WTC11 (cell line): ENCODE measurements around the gene LRRC28. TPM values are rescaled to one million over a fixed set of nuclear protein-coding genes. Genes with fewer than 3 reads are reported as not detected.

Experiments
- ATAC-seq: fragments of 200-7000 bp; cut with Tn5 transposase; 2 replicates; pipeline ENCODE4 v1.10.0; 2021; ENCODE audit warnings: mild to moderate bottlenecking, moderate library complexity
- CTCF ChIA-PET: fragments of 300-600 bp; sonication (Branson Sonifier 250); formaldehyde crosslinking; loops from one replicate; lab custom pipeline; 2021; ENCODE audit warnings: antibody characterized with exemption; lab: Charles Lee
- POLR2A ChIA-PET: fragments of 350-600 bp; sonication (Branson Sonifier 250); formaldehyde crosslinking; loops from one replicate; lab custom pipeline; 2021; ENCODE audit warnings: antibody characterized with exemption; lab: Charles Lee
- DNase-seq: peaks from one replicate; pipeline ENCODE4 v3.0.0; 2021; ENCODE audit warnings: low spot score
- H3K27ac Mint-ChIP-seq: 2 replicates; pipeline ENCODE4 v1.8.0; 2021; ENCODE audit warnings: mixed read lengths
- H3K27me3 Mint-ChIP-seq: 2 replicates; pipeline ENCODE4 v1.8.0; 2021; ENCODE audit warnings: low read depth, mild to moderate bottlenecking, moderate library complexity, mixed read lengths
- H3K36me3 Mint-ChIP-seq: 2 replicates; pipeline ENCODE4 v1.8.0; 2021; ENCODE audit warnings: mixed read lengths
- H3K4me1 Mint-ChIP-seq: 2 replicates; pipeline ENCODE4 v1.8.0; 2022; ENCODE audit warnings: mixed read lengths
- H3K4me3 Mint-ChIP-seq: 2 replicates; pipeline ENCODE4 v1.8.0; 2021; ENCODE audit warnings: mild to moderate bottlenecking, moderate library complexity, mixed read lengths
- H3K9me3 Mint-ChIP-seq: 2 replicates; pipeline ENCODE4 v1.8.0; 2021; ENCODE audit warnings: mixed read lengths
- AFF4 ChIP-seq: sonication (generic); formaldehyde crosslinking; IDR thresholded peaks from 2 replicates; pipeline ENCODE4 v1.8.1; 2023; ENCODE audit warnings: mild to moderate bottlenecking, missing genetic modification reagents, borderline replicate concordance
- GABPB1 ChIP-seq: sonication (generic); formaldehyde crosslinking; IDR thresholded peaks from 2 replicates; pipeline ENCODE4 v1.8.1; 2023; ENCODE audit warnings: mild to moderate bottlenecking, missing genetic modification reagents
- NFE2L1 ChIP-seq: sonication (generic); formaldehyde crosslinking; IDR thresholded peaks from 2 replicates; pipeline ENCODE4 v1.8.1; 2023; ENCODE audit warnings: missing genetic modification reagents
- NR2C2 ChIP-seq: sonication (generic); formaldehyde crosslinking; IDR thresholded peaks from 2 replicates; pipeline ENCODE4 v1.8.0; 2022; ENCODE audit warnings: mild to moderate bottlenecking, missing genetic modification reagents
- OVOL2 ChIP-seq: fragments of 250-450 bp; sonication (Bioruptor Pico); IDR thresholded peaks from 2 replicates; pipeline ENCODE4 v1.9.0; 2021; ENCODE audit warnings: mild to moderate bottlenecking, borderline replicate concordance
- SOX15 ChIP-seq: fragments of 250-450 bp; sonication (Bioruptor Pico); IDR thresholded peaks from 2 replicates; pipeline ENCODE4 v1.9.0; 2021; ENCODE audit warnings: mild to moderate bottlenecking
- total RNA-seq: library from RNA; stranded (reverse); gene quantifications from 3 replicates; pipeline ENCODE4 v1.2.3, GENCODE V29; 2021
- TF ChIP-seq, protein P1 (sequence below): fragments of 250-450 bp; sonication (Bioruptor Pico); IDR thresholded peaks from 2 replicates; pipeline ENCODE4 v1.9.0; 2021; ENCODE audit warnings: moderate library complexity, mild to moderate bottlenecking, inconsistent platforms, borderline replicate concordance
- TF ChIP-seq, protein P2 (sequence below): sonication (generic); formaldehyde crosslinking; IDR thresholded peaks from 2 replicates; pipeline ENCODE4 v1.8.0; 2023; ENCODE audit warnings: mild to moderate bottlenecking, missing genetic modification reagents
- TF ChIP-seq, protein P3 (sequence below): sonication (generic); formaldehyde crosslinking; IDR thresholded peaks from 2 replicates; pipeline ENCODE4 v1.8.1; 2022; ENCODE audit warnings: missing genetic modification reagents, borderline replicate concordance
- TF ChIP-seq, protein P4 (sequence below): sonication (generic); formaldehyde crosslinking; IDR thresholded peaks from 2 replicates; pipeline ENCODE4 v1.8.0; 2022; ENCODE audit warnings: missing genetic modification reagents

The LRRC28 gene
- total RNA-seq, 1 experiment from 2014 or later, result 18.4 TPM

DNA sequence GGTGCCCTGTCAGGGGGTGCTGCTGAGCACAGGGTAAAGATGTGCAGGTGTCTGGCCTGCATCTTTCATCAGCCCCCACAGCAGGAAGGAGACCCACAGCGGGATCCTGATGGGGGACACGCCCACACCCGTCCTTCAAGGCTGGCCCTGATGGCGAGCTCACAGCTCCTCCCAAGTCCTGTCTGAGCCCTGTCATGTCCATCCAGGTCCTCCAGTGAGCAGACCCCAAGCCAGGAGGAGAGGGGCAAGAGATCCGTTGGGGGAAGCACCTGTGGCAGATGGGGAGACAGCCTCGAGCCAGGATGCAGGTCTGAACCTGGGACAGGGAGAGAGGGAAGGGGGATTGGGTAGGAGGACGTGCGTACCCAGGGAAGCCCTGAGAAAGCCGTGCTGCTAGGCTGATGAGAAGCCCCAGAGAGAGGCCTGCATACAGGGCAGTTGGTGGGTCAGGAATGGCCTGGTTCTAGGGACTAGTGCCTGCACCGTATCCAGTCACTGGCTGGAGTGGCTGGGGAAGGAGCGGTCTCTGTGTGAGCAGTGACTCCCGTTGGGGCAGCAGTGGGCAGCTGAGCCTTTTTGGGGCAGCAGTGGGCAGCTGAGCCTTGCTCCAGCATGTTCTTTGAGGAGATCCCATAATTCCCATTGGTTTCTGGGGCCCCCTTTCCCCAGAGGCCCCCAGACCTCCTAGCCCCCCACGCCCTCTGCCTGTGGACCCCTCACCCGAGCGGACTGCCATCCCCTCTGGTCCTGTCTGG is 181.2 kb downstream of the LRRC28 start:
- Mint-ChIP-seq H3K36me3 (no peaks in the 10 kb centered on the region), H3K4me1 (peaks cover 9% of the 10 kb centered on the region), H3K4me3 (no peak overlapping the region), H3K9me3 (no peaks in the 10 kb centered on the region), H3K27me3 (no peaks in the 10 kb centered on the region), H3K27ac (no peak overlapping the region)
- POLR2A ChIA-PET, result no interaction called here
- DNase-seq (no peak), ATAC-seq (no peak)
- TF ChIP-seq, protein P1, sequence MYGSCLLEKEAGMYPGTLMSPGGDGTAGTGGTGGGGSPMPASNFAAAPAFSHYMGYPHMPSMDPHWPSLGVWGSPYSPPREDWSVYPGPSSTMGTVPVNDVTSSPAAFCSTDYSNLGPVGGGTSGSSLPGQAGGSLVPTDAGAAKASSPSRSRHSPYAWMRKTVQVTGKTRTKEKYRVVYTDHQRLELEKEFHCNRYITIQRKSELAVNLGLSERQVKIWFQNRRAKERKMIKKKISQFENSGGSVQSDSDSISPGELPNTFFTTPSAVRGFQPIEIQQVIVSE (CRISPR knock-in tag), result no peak
- TF ChIP-seq SOX15 (CRISPR knock-in tag), result no peak
- TF ChIP-seq, protein P2, sequence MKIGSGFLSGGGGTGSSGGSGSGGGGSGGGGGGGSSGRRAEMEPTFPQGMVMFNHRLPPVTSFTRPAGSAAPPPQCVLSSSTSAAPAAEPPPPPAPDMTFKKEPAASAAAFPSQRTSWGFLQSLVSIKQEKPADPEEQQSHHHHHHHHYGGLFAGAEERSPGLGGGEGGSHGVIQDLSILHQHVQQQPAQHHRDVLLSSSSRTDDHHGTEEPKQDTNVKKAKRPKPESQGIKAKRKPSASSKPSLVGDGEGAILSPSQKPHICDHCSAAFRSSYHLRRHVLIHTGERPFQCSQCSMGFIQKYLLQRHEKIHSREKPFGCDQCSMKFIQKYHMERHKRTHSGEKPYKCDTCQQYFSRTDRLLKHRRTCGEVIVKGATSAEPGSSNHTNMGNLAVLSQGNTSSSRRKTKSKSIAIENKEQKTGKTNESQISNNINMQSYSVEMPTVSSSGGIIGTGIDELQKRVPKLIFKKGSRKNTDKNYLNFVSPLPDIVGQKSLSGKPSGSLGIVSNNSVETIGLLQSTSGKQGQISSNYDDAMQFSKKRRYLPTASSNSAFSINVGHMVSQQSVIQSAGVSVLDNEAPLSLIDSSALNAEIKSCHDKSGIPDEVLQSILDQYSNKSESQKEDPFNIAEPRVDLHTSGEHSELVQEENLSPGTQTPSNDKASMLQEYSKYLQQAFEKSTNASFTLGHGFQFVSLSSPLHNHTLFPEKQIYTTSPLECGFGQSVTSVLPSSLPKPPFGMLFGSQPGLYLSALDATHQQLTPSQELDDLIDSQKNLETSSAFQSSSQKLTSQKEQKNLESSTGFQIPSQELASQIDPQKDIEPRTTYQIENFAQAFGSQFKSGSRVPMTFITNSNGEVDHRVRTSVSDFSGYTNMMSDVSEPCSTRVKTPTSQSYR (CRISPR knock-in tag), result no peak
- TF ChIP-seq GABPB1 (CRISPR knock-in tag), result no peak
- TF ChIP-seq OVOL2 (CRISPR knock-in tag), result no peak
- no peak for TF ChIP-seq NFE2L1 (CRISPR knock-in tag)
- TF ChIP-seq AFF4 (CRISPR knock-in tag), result no peak
- no peak for TF ChIP-seq NR2C2 (CRISPR knock-in tag)
- TF ChIP-seq, protein P3, sequence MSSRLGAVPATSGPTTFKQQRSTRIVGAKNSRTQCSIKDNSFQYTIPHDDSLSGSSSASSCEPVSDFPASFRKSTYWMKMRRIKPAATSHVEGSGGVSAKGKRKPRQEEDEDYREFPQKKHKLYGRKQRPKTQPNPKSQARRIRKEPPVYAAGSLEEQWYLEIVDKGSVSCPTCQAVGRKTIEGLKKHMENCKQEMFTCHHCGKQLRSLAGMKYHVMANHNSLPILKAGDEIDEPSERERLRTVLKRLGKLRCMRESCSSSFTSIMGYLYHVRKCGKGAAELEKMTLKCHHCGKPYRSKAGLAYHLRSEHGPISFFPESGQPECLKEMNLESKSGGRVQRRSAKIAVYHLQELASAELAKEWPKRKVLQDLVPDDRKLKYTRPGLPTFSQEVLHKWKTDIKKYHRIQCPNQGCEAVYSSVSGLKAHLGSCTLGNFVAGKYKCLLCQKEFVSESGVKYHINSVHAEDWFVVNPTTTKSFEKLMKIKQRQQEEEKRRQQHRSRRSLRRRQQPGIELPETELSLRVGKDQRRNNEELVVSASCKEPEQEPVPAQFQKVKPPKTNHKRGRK, result no peak
- TF ChIP-seq, protein P4, sequence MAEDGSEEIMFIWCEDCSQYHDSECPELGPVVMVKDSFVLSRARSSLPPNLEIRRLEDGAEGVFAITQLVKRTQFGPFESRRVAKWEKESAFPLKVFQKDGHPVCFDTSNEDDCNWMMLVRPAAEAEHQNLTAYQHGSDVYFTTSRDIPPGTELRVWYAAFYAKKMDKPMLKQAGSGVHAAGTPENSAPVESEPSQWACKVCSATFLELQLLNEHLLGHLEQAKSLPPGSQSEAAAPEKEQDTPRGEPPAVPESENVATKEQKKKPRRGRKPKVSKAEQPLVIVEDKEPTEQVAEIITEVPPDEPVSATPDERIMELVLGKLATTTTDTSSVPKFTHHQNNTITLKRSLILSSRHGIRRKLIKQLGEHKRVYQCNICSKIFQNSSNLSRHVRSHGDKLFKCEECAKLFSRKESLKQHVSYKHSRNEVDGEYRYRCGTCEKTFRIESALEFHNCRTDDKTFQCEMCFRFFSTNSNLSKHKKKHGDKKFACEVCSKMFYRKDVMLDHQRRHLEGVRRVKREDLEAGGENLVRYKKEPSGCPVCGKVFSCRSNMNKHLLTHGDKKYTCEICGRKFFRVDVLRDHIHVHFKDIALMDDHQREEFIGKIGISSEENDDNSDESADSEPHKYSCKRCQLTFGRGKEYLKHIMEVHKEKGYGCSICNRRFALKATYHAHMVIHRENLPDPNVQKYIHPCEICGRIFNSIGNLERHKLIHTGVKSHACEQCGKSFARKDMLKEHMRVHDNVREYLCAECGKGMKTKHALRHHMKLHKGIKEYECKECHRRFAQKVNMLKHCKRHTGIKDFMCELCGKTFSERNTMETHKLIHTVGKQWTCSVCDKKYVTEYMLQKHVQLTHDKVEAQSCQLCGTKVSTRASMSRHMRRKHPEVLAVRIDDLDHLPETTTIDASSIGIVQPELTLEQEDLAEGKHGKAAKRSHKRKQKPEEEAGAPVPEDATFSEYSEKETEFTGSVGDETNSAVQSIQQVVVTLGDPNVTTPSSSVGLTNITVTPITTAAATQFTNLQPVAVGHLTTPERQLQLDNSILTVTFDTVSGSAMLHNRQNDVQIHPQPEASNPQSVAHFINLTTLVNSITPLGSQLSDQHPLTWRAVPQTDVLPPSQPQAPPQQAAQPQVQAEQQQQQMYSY (CRISPR knock-in tag), result no peak
- CTCF ChIA-PET, result interaction anchor here (1.1 kb wide), 1 partner anchor 11 kb away, joined by 3 read pairs; no protein-coding TSS in a partner anchor
